Osteocyte (in vitro differentiated cells): ENCODE measurements around the gene CUL4A. TPM values are rescaled to one million over a fixed set of nuclear protein-coding genes. Genes with fewer than 3 reads are reported as not detected.
"Not testable (repeated sequence)": the region's sequence is repeated elsewhere in the genome, so short reads cannot be mapped to it uniquely, and the experiment has no call there.

Experiments
- DNase-seq: peaks from one replicate; pipeline ENCODE4 v3.0.0; 2021; ENCODE audit warnings: mixed read lengths; ENCODE audit not compliant: unreplicated experiment; ENCODE audit errors: extremely low spot score
- H3K27ac Mint-ChIP-seq: one replicate; pipeline ENCODE4 v1.8.0; 2021; ENCODE audit warnings: mild to moderate bottlenecking, mixed read lengths; ENCODE audit not compliant: unreplicated experiment
- H3K27me3 Mint-ChIP-seq: one replicate; pipeline ENCODE4 v1.8.0; 2021; ENCODE audit warnings: mixed read lengths; ENCODE audit not compliant: unreplicated experiment
- H3K36me3 Mint-ChIP-seq: one replicate; pipeline ENCODE4 v1.8.0; 2021; ENCODE audit warnings: mixed read lengths; ENCODE audit not compliant: unreplicated experiment
- H3K4me1 Mint-ChIP-seq: one replicate; pipeline ENCODE4 v1.8.0; 2021; ENCODE audit warnings: mixed read lengths; ENCODE audit not compliant: unreplicated experiment
- H3K4me3 Mint-ChIP-seq: one replicate; pipeline ENCODE4 v1.8.0; 2021; ENCODE audit warnings: mild to moderate bottlenecking, moderate library complexity, mixed read lengths; ENCODE audit not compliant: unreplicated experiment
- H3K9me3 Mint-ChIP-seq: one replicate; pipeline ENCODE4 v1.8.0; 2021; ENCODE audit warnings: mixed read lengths; ENCODE audit not compliant: unreplicated experiment
- CTCF ChIP-seq: fragments of 200-600 bp; sonication (generic); IDR thresholded peaks from 2 replicates; pipeline ENCODE4 v1.5.0; 2021; ENCODE audit warnings: antibody characterized with exemption, mild to moderate bottlenecking, moderate library complexity
- total RNA-seq: library from RNA; stranded (reverse); gene quantifications from 2 replicates; pipeline ENCODE4 v1.2.1, GENCODE V29; 2021

CUL4A gene
- total RNA-seq, 1 donor from 2014 or later, result 76.7 TPM

DNA sequence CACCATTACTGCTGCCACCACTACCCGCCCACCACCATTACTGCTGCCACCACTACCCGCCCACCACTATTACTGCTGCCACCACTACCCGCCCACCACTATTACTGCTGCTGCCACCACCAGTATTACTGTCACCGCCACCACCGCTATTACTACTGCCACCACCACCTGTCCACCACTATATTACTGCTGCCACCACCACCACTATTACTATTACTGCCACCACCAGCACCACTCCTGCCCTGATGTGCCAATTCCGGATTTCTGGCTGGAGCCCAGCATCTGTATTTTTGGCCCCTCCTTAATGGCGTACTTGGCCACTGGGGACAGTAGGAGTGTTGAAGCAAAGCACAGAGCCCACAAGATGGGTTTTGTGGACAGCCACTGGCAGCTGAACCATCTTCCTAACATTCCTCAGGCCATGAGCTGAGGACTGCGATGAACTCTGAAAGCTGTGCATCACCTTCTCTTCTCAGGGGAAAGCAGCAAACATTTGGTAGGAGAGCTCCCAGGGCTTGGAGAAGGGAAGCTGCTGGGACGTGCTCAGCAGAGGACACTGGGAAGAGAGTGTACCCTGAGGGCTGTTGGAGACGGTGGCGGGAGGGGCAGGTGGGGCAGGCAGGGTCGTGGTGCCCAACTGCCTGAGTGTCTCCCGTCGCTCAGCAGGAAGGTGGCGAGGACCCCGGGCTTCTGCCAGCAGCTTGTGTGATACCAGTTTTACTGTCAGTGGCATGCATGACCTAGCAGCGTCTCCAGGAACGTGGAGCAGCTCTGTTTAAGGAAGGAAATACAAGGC, 23.0 kb downstream of the CUL4A start:
- no peak for TF ChIP-seq CTCF
- no peaks in the 10 kb centered on the region for H3K9me3 Mint-ChIP-seq
- H3K27ac Mint-ChIP-seq, result no peak overlapping the region
- H3K4me1 Mint-ChIP-seq, result no peaks in the 10 kb centered on the region
- no peaks in the 10 kb centered on the region for H3K27me3 Mint-ChIP-seq
- DNase-seq, result no peak
- H3K36me3 Mint-ChIP-seq, result peaks cover 49% of the 10 kb centered on the region
- H3K4me3 Mint-ChIP-seq, result no peak overlapping the region

- no peak for TF ChIP-seq CTCF
- no peaks in the 10 kb centered on the region for H3K27me3 Mint-ChIP-seq
- H3K27ac Mint-ChIP-seq, result no peak overlapping the region
- DNase-seq, result no peak
- no peaks in the 10 kb centered on the region for H3K4me1 Mint-ChIP-seq
- H3K9me3 Mint-ChIP-seq, result no peaks in the 10 kb centered on the region
- no peak overlapping the region for H3K4me3 Mint-ChIP-seq
- peaks cover 48% of the 10 kb centered on the region for H3K36me3 Mint-ChIP-seq
These were observed 23.7 kb downstream of the CUL4A start for GRCh38 chr13:113233101-113233500.

GRCh38 chr13:113238536-113238935, 29.1 kb downstream of the CUL4A start:
- Mint-ChIP-seq H3K4me1 (no peaks in the 10 kb centered on the region), H3K9me3 (no peaks in the 10 kb centered on the region), H3K4me3 (no peak overlapping the region), H3K27me3 (no peaks in the 10 kb centered on the region), H3K36me3 (peaks cover 51% of the 10 kb centered on the region), H3K27ac (no peak overlapping the region)
- TF ChIP-seq CTCF, result no peak
- no peak for DNase-seq

DNA sequence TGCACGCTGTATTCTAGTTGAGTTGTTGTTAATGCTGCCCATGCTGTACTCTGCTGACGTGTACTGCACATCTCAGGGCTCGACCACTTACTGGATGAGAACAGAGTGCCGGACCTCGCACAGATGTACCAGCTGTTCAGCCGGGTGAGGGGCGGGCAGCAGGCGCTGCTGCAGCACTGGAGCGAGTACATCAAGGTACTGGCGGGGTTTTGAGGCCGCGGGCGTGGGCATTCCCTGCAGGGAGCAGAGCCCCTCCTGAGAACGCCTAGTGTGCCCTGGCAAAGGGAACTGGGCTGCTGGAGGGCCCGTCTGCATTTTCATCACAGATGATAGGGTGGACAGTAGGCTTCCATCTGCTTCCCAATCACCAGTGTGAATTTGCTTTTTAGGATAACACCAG, 29.9 kb downstream of the CUL4A start:
- Mint-ChIP-seq H3K27ac (no peak overlapping the region), H3K4me3 (no peak overlapping the region), H3K4me1 (no peaks in the 10 kb centered on the region), H3K27me3 (no peaks in the 10 kb centered on the region), H3K9me3 (no peaks in the 10 kb centered on the region), H3K36me3 (peaks cover 45% of the 10 kb centered on the region)
- TF ChIP-seq CTCF, result no peak
- DNase-seq, result no peak

GRCh38 chr13:113239986-113240385, 30.6 kb downstream of the CUL4A start:
- Mint-ChIP-seq H3K36me3 (peaks cover 46% of the 10 kb centered on the region), H3K4me1 (no peaks in the 10 kb centered on the region)

DNA sequence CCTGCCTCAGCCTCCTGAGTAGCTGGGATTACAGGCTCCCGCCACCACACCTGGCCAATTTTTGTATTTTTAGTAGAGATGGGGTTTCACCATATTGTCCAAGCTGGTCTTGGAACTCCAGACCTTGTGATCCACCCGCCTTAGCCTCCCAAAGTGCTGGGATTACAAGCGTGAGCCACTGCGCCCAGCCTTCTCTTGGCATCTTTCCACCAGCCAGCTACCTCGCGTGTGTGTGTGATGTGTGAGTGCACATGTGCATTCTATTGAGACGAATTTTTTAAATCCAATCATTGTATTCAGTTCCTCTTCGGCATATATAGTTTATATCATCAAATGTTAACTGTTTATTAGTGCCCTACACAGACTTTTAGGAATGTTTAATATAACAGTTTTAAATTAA, 32.2 kb downstream of the CUL4A start:
- not testable (repeated sequence) for H3K27ac Mint-ChIP-seq, H3K4me3 Mint-ChIP-seq, H3K27me3 Mint-ChIP-seq, H3K4me1 Mint-ChIP-seq, H3K9me3 Mint-ChIP-seq
- peaks cover 59% of the 10 kb centered on the region for H3K36me3 Mint-ChIP-seq
- DNase-seq, result peak; percentile 51

More at GRCh38 chr13:113239986-113240385, 30.6 kb downstream of the CUL4A start:
- no peak overlapping the region for H3K4me3 Mint-ChIP-seq
- no peaks in the 10 kb centered on the region for H3K9me3 Mint-ChIP-seq
- no peaks in the 10 kb centered on the region for H3K27me3 Mint-ChIP-seq
- TF ChIP-seq CTCF, result no peak
- H3K27ac Mint-ChIP-seq, result no peak overlapping the region
- DNase-seq, result peak; percentile 75
